Activated CD4-positive, alpha-beta T cell treated with anti-CD3 and anti-CD28 coated beads for 1 hour (primary cell): ENCODE data around the gene COQ2.
"Not testable (repeated sequence)": the region's sequence is repeated elsewhere in the genome, so short reads cannot be mapped to it uniquely, and the experiment has no call there.

ENCODE experiments used
- DNase-seq: peaks from one replicate; pipeline ENCODE4 v3.0.0-alpha.2; 2020

Gene COQ2

DNA sequence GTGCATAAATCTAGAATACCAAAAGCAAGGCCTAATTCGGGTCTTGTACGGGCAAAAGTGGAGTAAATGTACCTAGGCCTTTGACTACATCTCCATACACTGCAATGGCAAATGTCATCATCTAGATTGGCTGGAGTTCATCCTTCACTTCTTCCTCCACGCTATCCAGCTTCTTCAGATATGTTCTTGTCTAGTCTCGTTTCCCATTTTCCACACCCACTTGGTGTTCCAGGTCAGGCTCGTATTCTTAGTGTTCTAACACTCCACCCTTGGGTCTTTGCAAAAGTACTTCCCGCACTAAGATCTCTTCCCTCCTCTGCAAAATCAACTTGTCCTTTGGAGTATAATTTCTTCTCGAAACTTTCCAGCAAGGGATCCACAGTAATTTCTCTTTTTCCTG lies 1.4 kb downstream of the COQ2 start:
- no peak for DNase-seq

DNA sequence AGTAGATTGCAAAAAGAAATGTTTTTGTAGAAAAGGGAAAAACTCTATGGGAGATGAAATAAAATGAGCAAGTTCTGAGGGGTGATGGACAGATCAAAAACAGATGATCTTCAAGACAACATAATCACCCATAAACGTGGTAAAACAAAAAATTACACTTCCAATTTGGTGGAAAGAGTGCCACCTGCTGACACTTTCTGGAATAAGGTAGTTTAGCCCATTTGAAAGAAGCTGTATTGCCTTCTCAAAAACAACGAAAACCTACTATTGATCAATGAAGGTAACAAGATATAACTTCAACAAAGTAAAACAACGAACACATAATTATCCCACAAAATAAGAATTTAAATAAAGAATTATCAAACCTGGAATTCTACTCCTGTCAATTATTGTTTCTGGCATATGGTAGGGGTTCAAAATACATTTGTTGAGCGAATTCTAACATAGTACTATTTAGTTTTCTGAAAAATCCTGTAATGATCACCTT lies 2.5 kb downstream of the COQ2 start:
- DNase-seq: no peak

DNA sequence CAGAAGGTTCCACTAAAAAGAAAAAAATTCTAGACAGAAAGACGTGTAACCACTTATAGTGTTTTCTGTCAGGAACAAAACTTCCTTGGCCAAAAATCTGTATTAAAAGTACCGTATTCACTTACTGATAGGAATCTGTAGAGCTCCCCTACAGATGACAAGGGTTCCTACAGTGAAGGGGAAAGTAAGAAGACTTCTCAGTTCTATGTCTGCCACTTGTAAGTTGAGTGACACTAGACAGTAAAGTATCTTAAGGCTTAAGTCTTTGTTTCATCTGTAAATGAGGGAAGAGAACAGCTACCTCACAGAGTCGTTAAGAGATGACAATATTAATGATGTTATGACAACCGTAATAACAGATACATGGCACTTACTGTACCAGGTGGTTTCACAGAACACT lies 3.3 kb downstream of the COQ2 start:
- no peak for DNase-seq

DNA sequence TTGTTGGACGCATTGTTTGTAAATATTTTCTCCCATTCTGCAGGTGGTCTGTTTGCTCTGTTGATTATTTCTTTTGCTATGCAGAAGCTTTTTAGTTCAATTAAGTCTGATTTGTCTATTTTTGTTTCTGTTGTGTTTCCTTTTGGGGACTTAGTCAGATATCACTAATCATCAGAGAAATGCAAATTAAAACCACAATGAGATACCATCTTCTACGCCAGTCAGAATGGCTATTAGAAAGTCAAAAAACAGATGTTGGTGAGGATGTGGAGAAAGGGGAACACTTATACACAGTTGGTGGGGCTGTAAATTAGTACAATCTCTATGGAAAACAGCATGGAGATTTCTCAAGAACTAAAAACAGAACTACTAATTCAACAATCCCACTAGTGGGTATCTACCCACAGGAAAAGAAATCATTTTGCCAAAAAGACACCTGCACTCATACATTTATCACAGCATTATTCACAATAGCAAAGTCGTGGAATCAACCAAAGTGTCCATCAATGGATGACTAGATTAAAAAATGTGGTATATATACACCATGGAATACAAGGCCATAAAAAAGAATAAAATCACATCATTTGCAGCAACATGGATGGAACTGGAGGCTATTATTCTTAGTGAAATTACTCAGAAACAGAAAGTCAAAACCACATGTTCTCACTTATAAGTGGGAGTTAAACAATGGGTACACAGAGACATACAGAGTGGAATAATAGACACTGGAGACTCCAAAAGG lies 8.1 kb downstream of the COQ2 start:
- DNase-seq: no peak

DNA sequence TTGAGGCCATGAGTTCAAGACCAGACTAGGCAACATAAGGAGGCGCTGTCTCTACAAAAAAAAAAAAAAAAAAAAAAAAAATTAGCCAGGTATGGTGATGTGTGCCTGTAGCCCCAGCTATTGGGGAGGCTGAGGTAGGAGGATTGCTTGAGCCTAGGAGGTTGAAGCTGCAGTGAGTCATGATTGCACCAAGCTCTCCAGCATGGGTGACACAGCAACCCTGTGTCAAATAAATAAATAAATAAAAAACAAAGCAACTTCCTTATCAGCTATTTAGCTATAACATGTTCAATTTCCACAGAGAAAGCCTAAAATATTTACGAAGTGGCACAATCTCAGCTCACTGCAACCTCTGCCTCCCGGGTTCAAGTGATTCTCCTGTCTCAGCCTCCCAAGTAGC lies 10.7 kb downstream of the COQ2 start:
- not testable (repeated sequence) for DNase-seq

DNA sequence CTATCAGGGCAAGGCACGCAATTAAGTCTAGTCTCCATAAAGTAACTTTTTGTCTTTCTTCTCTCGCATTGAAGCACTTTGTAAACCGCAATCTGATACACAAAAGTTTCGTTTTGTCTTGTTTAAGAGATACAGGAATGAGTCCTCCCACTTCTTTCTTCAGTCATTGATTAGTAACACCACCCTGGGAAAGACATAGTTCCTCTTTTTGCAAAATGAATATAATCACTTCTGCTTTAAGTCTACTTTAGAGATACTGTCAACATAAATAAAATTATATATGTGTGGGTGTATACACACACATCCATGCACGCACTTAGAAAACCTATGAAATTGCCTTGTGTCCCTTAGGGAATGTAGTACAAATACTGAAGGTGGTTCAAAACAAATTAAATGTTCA lies 11.7 kb downstream of the COQ2 start:
- DNase-seq: no peak

DNA sequence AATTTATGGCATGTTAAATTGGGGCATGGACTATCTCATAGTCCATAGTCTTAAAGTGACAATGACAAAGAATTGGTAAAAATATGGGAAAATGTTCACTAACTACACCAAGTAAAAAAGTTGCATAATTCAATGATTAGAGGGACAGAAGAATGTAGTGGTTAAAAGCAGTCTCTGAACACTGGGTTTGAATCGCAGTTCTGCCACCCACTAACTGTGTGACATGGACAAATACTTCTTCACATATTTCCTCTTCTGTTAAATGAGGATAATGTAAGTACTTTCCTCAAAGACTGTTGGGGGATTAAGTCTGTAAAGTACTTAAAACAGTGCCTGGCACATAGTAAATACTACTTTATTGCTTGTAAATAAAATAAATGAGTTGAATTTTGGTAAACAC lies 15.3 kb downstream of the COQ2 start:
- DNase-seq: no peak

DNA sequence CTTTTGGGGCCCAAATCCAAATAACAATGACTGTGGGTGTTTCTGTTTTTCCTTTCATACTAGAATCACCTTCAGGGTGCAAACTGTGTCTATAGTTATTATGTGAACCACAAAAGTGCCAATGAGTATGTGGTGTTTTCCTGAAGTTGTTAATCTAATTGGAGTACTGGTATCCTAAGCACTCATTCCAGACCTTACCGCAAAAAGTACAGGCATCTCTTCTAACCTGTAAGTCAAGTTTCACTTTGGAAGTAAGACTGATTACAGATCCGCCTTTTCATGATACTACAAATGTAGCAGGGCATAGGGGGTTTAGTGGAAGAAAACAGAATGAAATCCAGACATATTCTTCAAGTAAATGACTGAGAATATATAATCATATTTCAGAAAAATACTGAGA lies 16.1 kb downstream of the COQ2 start:
- DNase-seq: no peak

DNA sequence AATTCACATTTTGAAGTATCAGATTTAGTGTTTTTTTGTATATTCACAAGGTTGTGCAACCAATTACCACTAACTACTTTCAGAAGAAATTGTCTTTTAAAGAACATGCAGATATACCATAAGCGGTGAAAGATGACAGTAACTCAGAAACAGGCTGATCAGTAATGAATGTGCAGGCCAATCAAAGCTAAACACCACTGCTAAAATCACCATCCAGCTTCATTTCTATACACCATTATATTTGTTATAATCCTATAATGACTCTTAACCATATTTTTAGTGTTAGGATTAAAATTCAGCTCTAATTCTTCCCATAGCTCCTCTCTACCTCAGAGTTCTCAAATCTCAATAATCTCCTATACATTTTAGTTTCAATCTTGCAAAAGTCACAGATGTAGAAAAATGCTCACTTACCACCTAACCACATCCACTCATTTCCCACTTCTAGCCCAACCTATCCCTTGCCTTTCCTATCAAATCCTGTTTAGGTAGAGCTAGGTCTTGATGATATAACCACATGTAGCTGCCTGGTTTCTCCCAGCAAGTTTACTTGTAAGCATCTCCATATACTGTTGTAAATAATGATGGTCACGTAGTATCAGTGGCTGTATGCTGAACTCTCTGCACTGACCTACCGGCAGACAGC lies 16.6 kb downstream of the COQ2 start:
- DNase-seq: no peak

DNA sequence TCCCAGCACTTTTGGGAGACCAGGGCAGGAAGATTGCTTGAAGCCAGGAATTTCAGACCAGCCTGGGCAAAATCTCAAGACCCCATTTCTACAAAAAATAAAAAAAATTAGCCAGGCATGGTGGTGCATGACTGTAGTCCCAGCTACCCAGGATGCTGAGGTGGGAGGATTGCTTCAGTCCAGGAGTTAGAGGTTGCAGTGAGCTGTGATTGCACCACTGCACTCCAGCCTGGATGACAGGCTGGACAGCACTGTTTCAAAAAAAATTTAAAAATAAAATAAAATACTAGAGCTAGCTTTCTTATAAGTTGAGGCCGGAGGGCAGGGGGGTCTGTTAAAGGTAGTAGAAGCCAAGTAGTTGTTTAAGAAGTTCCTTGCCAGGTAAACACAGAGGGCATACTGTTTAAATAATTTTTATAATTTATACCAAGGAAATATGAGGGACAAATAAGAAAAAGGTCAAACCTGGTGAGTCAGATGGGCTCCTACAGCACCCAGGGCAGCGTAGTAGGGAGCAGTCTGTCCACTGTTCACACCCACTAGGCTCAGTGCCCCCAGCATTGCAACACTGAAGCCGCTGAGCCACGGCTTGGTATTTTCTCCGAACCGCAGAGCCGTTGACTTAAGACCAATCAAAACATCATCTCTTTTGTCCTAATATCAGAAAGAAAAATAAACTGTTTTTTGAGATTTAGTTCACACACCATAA lies 17.3 kb downstream of the COQ2 start:
- no peak for DNase-seq

DNA sequence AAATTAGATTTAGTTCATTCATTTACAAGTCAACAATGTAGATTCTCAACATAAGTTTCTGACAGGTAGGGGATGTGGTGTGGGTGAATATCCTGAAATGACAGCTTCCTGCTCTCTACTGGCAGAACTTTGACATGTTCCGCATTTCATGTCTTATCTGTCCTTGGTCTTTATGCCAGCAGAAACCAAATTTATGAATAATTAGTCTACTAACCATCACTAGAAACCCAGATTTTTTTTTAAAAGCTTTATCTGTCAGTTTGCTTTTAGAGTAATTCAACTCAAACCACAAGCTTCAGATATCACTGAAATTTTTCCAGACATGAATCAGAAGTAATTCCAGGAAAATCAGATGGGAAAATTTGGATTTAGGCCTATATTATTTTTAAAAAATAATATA lies 17.9 kb downstream of the COQ2 start:
- no peak for DNase-seq

DNA sequence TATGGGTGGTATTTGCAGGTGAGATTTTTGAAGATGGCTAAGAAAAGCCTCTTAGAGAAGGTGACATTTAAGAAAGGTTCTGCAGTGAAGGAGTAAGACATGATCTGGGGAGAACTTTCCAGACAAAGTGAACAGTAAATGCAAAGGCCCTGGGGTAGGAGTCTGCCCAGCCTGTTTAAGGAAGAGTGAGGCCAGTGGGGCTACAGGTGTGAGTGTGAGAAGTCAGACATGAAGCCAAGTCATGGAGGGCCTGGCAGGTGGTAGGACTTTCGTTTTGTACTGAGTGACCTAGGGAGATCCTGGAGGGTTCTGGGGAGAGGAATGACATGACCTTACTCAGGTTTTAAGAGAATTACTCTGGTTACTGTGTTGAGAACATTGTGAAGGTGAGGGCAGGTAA lies 21.5 kb downstream of the COQ2 start:
- DNase-seq: no peak

DNA sequence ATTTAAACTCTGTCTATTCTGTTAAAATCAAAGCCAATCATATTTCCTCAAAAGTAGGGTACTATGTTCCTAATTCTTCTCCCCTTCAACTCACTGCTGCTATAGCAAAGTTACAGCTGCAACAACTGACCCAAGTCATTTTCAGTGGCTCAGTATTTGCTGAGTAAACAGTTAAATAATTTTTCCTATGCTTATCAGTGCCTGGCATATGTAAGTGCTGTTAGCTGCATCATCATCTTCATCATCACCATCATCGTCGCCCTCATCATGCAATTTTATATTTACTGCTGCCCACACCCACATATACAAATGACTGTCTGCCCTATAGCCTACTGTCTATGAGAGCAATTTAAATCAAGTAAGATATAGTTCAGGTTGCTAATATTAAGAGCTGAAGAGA lies 21.9 kb downstream of the COQ2 start:
- DNase-seq: no peak

DNA sequence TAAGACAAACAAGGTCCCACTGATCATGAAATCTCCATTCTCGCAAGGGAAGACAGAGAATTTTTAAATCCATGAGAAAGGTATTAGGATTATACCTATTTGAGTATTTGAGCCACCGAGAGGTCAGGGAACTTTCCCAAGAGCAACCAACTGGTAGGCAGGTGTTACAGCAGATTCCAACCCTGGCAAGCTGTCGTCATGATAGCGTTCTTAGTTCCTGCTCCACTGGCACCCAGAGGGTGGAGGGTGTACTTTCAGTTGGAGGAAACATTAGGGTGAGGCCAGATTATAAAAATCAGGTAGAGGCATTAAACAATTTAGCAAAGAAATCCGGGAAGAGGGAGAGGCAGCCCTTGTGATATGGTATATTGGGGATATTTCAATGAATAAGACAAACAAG lies 23.3 kb downstream of the COQ2 start:
- no peak for DNase-seq

DNA sequence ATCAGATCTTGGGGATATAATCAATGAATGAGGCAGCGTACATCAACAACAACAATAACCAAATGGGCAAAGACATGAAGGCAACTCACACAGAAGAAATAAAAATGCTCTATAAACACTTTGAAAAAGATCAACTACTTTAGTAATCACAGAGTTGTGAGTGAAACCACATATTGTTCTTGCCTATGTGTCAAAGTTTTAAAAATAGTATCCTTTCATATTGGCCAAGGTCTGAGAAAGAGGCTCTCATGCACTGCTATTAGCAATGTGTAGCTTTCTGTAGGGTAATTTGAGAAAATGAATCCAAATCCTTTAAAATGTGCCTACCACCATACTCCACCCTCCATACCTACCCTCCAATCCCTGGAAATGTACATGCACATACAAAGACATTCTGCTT lies 25.0 kb downstream of the COQ2 start:
- no peak for DNase-seq

DNA sequence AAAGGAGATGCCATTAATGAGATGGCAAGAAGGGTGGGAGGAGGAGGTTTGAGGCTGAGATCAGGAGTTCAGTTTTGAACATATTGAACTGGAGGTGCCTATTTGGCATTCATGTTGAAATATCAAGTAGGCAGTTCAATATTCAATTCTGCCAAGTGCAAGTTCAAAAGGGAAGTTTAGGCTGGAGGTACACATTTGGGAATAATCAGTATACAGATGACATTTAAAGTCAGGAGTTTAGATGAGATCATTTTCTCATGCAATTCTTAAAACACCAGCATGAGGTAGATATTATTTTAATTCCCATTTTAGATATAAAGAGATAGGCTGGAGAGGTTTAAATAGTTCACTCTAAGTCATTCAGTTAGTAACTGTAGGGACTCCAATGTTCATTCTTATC lies 26.1 kb downstream of the COQ2 start:
- DNase-seq: no peak

DNA sequence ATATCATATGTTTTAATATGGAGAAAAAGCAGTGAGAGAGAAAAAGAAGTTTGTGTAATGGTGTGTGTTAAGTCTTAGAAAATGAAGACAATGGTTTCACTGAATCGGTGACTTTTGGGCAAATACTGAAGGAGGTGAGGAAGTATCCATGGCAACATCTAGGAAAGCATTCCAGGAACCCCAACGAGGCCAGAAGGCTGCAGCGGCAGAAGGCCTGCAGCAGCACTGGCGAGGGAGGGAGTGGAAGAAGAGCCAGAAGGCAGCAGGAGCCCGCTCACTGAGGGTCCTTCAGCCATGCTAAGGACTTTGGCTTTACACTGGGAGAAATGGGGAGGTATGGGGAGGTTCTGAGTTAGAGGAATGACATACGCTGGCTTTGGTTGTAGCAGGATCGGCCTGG lies 26.8 kb downstream of the COQ2 start:
- no peak for DNase-seq

DNA sequence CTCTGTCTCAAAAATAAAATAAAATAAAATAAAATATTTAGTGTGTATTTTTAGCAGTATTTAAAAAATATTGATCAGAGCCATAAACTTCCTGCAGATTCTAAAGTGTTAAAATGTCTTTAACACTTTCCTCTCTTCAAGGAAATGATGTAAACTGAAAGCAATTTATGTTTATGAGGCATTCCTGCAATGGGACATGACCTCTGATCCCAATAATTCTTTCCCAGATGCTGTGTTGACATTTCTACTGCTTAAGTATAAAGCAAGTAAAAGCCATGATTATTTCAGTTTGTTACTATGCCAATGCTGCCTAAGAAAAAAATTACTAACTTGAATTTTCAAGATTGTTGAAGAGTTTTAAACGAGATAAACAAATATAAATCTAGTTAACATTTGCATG lies 29.0 kb downstream of the COQ2 start:
- DNase-seq: no peak

DNA sequence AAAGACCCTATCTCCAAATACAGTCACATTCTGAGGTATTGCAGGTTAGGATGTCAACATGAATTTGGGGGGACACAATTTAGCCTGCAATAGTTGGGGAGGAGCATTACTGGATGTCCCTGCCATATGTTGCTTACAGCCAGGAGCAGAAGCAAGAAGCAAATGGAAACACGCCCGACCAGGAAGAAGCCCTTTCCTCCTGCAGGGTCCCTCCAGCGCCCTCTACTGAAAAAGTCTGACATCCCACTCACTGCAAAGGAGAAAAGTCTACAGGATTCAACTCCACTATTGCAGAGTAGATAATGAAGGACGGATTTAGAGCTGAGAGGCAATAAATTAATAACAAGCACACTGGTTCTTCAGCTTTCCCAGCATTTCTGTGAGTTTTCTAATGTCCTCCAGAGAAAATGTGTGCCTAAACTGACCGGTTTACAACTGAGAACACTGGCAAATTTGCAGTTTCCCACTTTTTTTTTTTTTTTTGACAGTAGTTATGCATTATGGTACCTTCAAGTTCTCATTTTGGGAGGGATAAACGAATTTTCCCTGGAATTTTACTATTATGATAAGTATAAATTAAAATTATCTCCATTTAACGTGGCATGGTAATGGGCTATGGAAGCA lies 31.7 kb downstream of the COQ2 start:
- DNase-seq: peak; percentile 50

DNA sequence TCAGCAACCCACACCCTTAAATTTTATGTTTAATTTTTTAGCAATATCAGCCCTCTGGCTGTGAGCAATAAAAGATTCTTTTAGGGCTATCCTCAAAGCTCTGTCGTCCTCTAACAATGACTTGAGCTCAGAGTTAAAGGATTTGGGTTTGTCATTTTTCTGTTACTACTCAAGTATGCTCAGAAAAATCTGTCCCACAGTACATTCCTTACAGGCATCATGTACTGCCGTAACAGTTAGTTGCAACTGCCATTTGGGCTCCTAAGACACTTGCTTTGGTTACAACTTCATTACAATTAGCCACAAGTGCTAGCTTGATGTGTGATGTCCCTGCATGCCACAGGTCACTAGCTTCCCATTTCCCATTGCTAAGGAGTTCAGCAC lies 33.2 kb downstream of the COQ2 start:
- DNase-seq: no peak

DNA sequence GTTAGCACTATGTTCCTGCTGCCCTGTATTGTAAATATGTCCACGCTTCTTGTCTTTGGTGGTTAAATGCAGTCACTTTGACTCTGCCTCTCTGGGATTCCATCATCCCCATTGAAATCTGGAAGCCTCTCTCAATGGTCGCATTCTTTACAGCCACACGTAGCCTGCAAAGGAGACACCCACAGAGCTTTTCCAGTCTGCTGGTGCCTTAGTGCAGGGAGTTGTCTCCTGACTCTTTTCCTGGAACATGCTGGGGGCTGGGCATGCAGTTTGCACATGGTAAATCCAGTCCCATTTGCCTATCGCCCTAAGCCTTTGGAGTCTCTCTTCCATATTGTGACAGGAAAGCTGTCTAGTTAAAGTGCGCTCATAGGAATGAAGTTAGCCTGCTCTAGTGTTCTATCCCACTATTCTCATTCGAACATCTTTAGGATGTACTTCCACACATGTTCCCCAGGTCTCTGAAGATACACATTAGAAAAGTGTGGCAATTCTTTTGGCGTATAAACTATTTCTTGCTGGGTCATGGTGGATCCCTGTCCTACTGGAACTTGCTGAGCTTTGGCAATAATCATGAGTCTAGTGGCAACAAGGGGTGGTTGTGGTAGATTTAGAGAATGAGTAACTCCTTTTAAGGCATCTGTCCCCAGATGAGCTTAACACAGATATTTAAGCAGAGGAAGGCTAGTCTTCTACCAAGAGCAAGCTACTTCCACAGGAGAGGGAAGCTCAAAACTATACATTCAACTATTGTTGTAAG lies 33.7 kb downstream of the COQ2 start:
- DNase-seq: no peak

DNA sequence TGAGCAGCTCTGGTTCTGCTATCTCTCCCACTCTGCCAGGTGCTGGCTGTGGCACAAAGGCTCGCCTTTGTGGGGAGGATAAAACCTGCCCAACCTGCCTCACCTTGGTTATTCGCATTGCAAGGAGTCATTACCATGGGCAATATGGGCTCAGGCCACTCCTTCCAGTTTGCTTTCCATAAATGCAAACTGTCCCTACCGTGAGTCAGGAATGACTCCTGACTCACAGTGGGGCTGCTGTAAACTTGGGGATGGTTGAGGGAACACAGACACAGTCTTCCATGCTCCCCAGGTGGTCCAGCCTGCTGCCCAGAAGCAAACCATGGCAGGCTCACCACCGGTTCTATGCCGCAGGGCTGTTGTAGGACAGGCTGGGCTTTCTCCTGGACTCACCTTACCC lies 36.1 kb downstream of the COQ2 start:
- DNase-seq: no peak
